Tibial nerve (tissue), 4 donors: ENCODE results near the gene NNMT.

ENCODE experiments used
- CTCF ChIP-seq, 5 experiments: fragments of 200-600 bp in 3 of 5; fragments of 450-650 bp in 2 of 5; sonication (generic) in 3 of 5; IDR thresholded peaks; one replicate each; pipeline ENCODE4 v1.5.1; 2016 to 2019; ENCODE audit warnings: antibody characterized with exemption in 5 of 5, mild to moderate bottlenecking in 3 of 5, moderate library complexity in 2 of 5
- EP300 ChIP-seq, 2 donors: sonication (generic); formaldehyde crosslinking; IDR thresholded peaks; one replicate each; pipeline ENCODE4 v1.6.1; 2017; ENCODE audit warnings: antibody characterized with exemption in 2 of 2, mild to moderate bottlenecking in 1 of 2
- POLR2A ChIP-seq, 2 donors: fragments of 450-650 bp; IDR thresholded peaks; one replicate each; pipeline ENCODE4 v1.6.1; 2017; ENCODE audit warnings: antibody characterized with exemption in 2 of 2, mild to moderate bottlenecking in 2 of 2, moderate library complexity in 2 of 2

- TF ChIP-seq POLR2A (IDR thresholded peaks at IDR 0.05) (no peak), CTCF (IDR thresholded peaks at IDR 0.05) (no peak), EP300 (IDR thresholded peaks at IDR 0.05) (no peak)
Observed at GRCh38 chr11:114304969-114305368, 8.8 kb downstream of the NNMT start.
